Cardiac muscle cell (in vitro differentiated cells and primary cell): ENCODE results near the gene MAP3K4. TPM values are rescaled to one million over a fixed set of nuclear protein-coding genes. Genes with fewer than 3 reads are reported as not detected.
"Not testable (repeated sequence)": the region's sequence is repeated elsewhere in the genome, so short reads cannot be mapped to it uniquely, and the experiment has no call there.

Source experiments
- DNase-seq, 2 donors: peaks; one replicate each; pipeline versions ENCODE4 v3.0.0 to v3.0.0-alpha.2; 2010 to 2017; ENCODE audit warnings: low read depth in 1 of 2, low spot score in 1 of 2
- H3K27ac ChIP-seq: fragments of 200-600 bp; sonication (generic); 2 replicates; pipeline ENCODE4 v1.5.1; 2016
- H3K27me3 ChIP-seq: fragments of 200-600 bp; sonication (generic); 2 replicates; pipeline ENCODE4 v1.6.0; 2016; ENCODE audit warnings: control low read depth
- H3K36me3 ChIP-seq: fragments of 200-600 bp; sonication (generic); 2 replicates; pipeline ENCODE4 v1.5.1; 2016; ENCODE audit warnings: control low read depth
- H3K4me1 ChIP-seq: fragments of 200-600 bp; sonication (generic); 2 replicates; pipeline ENCODE4 v1.8.1; 2017; ENCODE audit warnings: low read depth, mild to moderate bottlenecking, mixed run types
- H3K4me3 ChIP-seq: fragments of 200-600 bp; sonication (generic); 2 replicates; pipeline ENCODE4 v1.5.1; 2016; ENCODE audit warnings: mild to moderate bottlenecking
- H3K9me3 ChIP-seq: fragments of 200-600 bp; sonication (generic); 2 replicates; pipeline ENCODE4 v1.5.1; 2017; ENCODE audit warnings: low read depth, mild to moderate bottlenecking, control low read depth
- CTCF ChIP-seq: IDR thresholded peaks from 2 replicates; pipeline ENCODE4 v1.5.1; 2012; ENCODE audit warnings: low read depth, mild to moderate bottlenecking, low read length
- polyA plus RNA-seq: library from polyadenylated mRNA; unstranded; fragments of >200 nt; fragmentation: Nextera tagmentation; extraction: Ambion mirVana; gene quantifications from 2 replicates; pipeline ENCODE4 v1.2.1, GENCODE V29; 2016
- total RNA-seq: library from RNA; depleted of rRNA; stranded (reverse); fragments of >200 nt; gene quantifications from 2 replicates; pipeline ENCODE4 v1.2.3, GENCODE V29; 2016

Gene MAP3K4
- total and polyA plus RNA-seq, 2 experiments from 2014 or later = 14.5 to 36.4 TPM

GRCh38 chr6:160973311-160974250 is 18.0 kb upstream of the MAP3K4 start:
- peak; percentile 49 to 91 for DNase-seq
- H3K4me1 ChIP-seq = peaks cover 28% of the 10 kb centered on the region
- TF ChIP-seq CTCF = peak; percentile 21
- peak overlapping the region; percentile 70 for H3K27ac ChIP-seq
- no peak overlapping the region for H3K4me3 ChIP-seq
- H3K9me3 ChIP-seq = no peaks in the 10 kb centered on the region
- H3K36me3 ChIP-seq = no peaks in the 10 kb centered on the region
- H3K27me3 ChIP-seq = no peaks in the 10 kb centered on the region

GRCh38 chr6:160974304-160974771 is 17.2 kb upstream of the MAP3K4 start:
- Histone ChIP-seq H3K27me3 (no peaks in the 10 kb centered on the region), H3K4me1 (peaks cover 28% of the 10 kb centered on the region), H3K27ac (peak overlapping the region; percentile 70), H3K9me3 (no peaks in the 10 kb centered on the region), H3K4me3 (no peak overlapping the region), H3K36me3 (no peaks in the 10 kb centered on the region)
- TF ChIP-seq CTCF = no peak
- peak; percentile 55 to 95 for DNase-seq

- no peaks in the 10 kb centered on the region for H3K27me3 ChIP-seq
- TF ChIP-seq CTCF = no peak
- H3K4me3 ChIP-seq = no peak overlapping the region
- DNase-seq = no peak
- H3K4me1 ChIP-seq = peaks cover 28% of the 10 kb centered on the region
- H3K36me3 ChIP-seq = no peaks in the 10 kb centered on the region
- H3K9me3 ChIP-seq = no peaks in the 10 kb centered on the region
- peak overlapping the region; percentile 70 for H3K27ac ChIP-seq
Observed at GRCh38 chr6:160975162-160975561, 16.4 kb upstream of the MAP3K4 start.

- H3K4me1 ChIP-seq = peaks cover 28% of the 10 kb centered on the region
- not testable (repeated sequence) for H3K9me3 ChIP-seq, H3K27me3 ChIP-seq, DNase-seq, H3K36me3 ChIP-seq, H3K27ac ChIP-seq, H3K4me3 ChIP-seq
Observed at GRCh38 chr6:160975961-160976360, 15.6 kb upstream of the MAP3K4 start.

- peak in 1 of 2 donors; percentile 30 for DNase-seq
- Histone ChIP-seq H3K9me3 (no peaks in the 10 kb centered on the region), H3K4me3 (no peak overlapping the region), H3K4me1 (peaks cover 21% of the 10 kb centered on the region), H3K36me3 (no peaks in the 10 kb centered on the region), H3K27me3 (no peaks in the 10 kb centered on the region), H3K27ac (no peak overlapping the region)
- no peak for TF ChIP-seq CTCF
Observed at GRCh38 chr6:160978141-160978901, 13.2 kb upstream of the MAP3K4 start.
